AG08396 (cell line): ENCODE measurements around the gene PARD3B.

Experiments
- DNase-seq: peaks from one replicate; pipeline ENCODE4 v3.0.0; 2012; ENCODE audit warnings: low spot score, mixed read lengths

PARD3B gene

GRCh38 chr2:204770735-204771134, 225.5 kb downstream of the PARD3B start:
- no peak for DNase-seq

GRCh38 chr2:204771721-204772120, 226.4 kb downstream of the PARD3B start:
- no peak for DNase-seq

- DNase-seq, result no peak
Observed at GRCh38 chr2:204772546-204772945, 227.3 kb downstream of the PARD3B start.

- DNase-seq, result no peak
Observed at GRCh38 chr2:204775766-204776165, 230.5 kb downstream of the PARD3B start.

GRCh38 chr2:204776781-204777559, 231.7 kb downstream of the PARD3B start:
- peak; percentile 8 for DNase-seq

GRCh38 chr2:204779771-204780170, 234.5 kb downstream of the PARD3B start:
- no peak for DNase-seq

GRCh38 chr2:204781941-204782340, 236.7 kb downstream of the PARD3B start:
- DNase-seq, result no peak

GRCh38 chr2:204790076-204790475, 244.8 kb downstream of the PARD3B start:
- DNase-seq, result no peak

- DNase-seq, result no peak
Observed at GRCh38 chr2:204791230-204791629, 246.0 kb downstream of the PARD3B start.

GRCh38 chr2:204794624-204795023, 249.3 kb downstream of the PARD3B start:
- no peak for DNase-seq

GRCh38 chr2:204795156-204795555, 249.9 kb downstream of the PARD3B start:
- peak; percentile 8 for DNase-seq

- no peak for DNase-seq
Observed at GRCh38 chr2:204796581-204796980, 251.3 kb downstream of the PARD3B start.

- DNase-seq, result no peak
Observed at GRCh38 chr2:204799791-204800190, 254.5 kb downstream of the PARD3B start.

GRCh38 chr2:204808494-204808893, 263.2 kb downstream of the PARD3B start:
- no peak for DNase-seq

GRCh38 chr2:204824751-204825453, 279.6 kb downstream of the PARD3B start:
- no peak for DNase-seq

GRCh38 chr2:204825681-204826080, 280.4 kb downstream of the PARD3B start:
- DNase-seq, result no peak

- DNase-seq, result no peak
Observed at GRCh38 chr2:204827701-204828590, 282.7 kb downstream of the PARD3B start.

GRCh38 chr2:204834716-204835384, 289.6 kb downstream of the PARD3B start:
- no peak for DNase-seq

GRCh38 chr2:204835786-204836185, 290.5 kb downstream of the PARD3B start:
- DNase-seq, result no peak

GRCh38 chr2:204840504-204840903, 295.2 kb downstream of the PARD3B start:
- DNase-seq, result no peak

GRCh38 chr2:204842068-204842467, 296.8 kb downstream of the PARD3B start:
- no peak for DNase-seq
